GM11168 (cell line): Measurements from ENCODE around the gene BCL11B.
"Not testable (repeated sequence)": the region's sequence is repeated elsewhere in the genome, so short reads cannot be mapped to it uniquely, and the experiment has no call there.

Source experiments
- in situ Hi-C: fragments of 300-500 bp; cut with MboI; formaldehyde crosslinking; loops from one replicate; pipeline ENCODE4 v1.12.0; 2022; ENCODE audit warnings: low sequenced_read_pairs; ENCODE audit not compliant: unreplicated experiment

The BCL11B gene

DNA sequence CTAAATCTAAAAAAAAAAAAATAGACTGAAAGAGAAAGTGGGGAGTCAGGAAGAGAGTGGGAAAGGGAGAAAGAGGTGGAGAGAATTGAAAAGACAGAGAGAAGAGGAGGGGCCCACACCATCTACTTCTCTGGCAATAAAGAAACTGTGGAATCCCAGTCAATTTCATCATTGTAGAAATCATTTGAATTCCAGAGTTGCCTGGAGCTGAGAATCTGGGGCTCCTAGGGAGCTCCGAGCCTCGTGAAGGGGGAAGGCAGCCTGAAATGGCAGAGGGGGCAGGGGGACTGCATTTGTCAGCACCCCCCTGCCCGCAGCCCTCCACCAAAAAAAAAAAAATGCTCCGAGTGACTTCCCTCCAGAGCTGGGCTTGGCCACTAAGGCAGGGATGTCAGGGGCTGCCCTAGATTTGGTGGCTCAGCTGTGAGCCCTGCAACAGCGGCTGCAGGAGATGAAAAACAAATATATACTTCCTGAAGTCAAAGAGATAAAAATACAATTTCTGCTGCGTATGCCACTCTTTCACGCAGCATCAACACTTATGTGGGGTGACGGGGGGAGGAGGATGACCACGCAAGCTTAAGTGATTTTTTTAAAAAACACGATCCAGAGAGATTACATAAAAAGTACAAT is 80.5 kb downstream of the BCL11B start:
- in situ Hi-C loops = no loop called here

DNA sequence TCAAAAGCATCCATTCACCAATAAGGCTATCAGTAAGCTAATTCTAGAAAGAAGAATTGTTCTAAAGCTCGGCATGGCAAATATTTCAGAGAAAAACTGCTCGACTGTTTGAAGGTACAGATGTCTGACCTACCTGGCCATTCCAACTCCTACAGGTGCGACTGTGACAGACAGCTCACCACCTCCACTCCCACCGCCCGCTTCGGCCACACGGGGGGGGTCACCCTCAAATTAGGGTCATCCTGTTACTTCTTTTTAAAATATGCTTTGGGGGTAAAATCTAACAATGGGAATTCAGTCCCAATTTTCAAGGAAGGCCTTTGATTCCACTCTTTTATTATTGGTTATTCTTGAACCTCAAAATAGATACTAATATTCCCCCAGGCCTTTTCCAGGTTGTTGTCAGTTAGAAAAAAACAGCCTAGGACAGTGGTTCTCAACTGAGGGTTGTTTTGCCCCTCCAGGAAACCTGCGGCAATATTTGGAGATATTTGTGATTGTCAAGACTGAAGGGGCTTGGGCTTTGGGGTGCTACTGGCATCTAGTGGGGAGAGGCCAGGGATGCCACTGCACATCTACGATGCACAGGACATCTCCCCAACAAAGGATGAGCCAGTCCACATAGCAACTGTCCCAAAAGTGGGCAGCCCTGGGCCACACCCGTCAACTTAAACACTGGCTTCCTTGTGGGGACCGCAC is 81.2 kb downstream of the BCL11B start:
- in situ Hi-C loops = no loop called here

DNA sequence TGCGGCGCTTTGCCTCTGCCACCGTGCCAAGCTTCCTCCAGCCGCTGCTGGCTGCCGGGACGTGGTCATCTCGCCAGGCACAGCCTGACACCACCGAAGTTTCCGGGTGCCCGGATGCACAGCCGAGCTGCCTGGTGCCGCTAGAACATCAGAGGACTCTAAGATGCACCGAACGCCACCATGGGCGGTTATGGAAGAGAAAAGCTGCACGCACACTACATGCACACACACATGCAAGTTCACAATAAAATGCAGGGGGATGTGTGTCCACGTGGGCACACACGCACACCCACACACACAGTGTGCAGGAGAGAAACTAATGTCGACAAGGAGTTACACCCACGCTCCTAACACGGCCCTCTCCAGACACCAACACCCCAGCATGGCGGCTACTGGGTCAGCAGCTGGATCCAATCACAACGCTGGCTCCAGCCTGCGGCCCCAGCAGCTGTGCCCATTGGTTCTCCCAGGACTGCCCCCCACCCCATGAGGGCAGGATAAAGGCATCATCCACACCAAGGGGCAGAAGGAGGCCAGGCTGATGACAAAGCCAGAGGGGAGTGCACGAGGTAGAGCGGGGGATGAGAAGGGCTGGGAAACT is 82.7 kb downstream of the BCL11B start:
- in situ Hi-C loops = no loop called here

DNA sequence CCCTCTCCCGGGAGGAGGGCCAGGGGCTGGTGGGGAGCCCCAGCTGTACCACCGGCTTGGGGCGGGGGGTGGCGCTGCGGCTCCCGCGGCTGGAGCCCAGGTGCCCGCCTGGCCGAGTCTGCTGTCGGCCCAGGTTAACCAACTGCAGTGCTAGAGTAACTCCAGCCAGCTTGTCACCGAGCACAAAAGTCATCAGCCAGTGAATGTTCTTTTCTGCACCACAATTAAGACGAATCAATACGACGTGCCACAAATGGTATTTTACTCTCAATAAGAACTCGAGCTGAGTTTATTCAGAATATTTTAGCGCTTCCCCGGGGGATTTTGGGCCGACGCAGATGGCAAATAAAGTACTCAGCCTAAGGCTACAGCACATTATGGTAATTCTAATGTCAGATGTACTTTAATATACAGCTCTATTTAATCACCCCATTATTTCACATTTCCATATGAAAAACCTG is 83.2 kb downstream of the BCL11B start:
- in situ Hi-C loops = no loop called here

DNA sequence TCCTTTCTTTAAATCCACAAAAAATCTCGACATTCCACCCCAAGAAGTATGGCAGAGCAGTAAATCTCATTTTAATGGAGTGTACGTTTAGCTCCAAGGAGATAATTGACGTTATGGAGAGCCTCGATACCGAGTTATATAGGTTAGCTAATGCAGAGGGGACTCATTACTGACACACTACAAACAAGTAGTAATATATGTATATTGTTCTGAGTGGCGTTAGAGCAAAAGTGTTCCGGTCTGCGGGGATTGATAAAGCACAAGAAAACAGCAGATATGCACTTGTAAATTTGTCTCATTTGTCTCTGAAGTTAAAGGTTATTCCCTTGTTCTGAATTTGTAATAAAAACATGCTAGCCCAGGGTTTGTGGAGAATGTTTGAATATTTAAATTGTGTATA is 84.1 kb downstream of the BCL11B start:
- in situ Hi-C loops = no loop called here

DNA sequence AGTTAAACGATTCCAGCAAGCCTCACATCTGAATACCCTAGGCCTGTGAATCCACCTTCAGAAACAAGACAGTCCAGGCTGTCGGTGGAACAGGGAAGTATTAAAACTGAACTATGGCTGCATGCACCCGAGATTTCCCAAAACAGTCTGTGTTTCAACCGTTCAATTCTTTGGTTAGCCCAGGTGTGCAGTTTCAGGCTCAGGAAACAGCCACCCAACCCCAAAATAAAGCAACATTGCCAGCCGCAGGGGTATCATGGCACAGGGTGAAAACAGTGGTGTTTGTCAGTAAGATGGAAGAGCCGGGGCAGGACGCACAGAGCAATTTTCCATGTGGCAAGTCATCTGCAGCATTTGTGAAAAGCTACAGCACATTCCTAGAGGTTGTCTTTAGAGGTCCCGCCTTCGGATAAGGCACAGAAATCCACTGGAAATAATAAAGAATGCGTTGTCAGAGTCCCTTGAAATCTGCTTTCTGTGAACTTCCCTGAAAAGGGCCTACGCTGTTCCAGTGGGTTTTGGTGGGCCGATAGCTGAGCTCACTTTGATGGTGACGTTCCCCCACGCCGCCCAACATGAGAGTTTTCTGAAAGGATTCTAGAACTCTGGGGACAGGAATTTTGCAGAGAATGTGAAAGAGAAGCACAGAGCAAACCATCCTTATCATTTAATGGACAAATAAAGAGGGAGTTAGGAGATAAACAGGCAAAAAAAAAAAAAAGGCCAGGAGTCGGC is 84.9 kb downstream of the BCL11B start:
- in situ Hi-C loops = no loop called here

DNA sequence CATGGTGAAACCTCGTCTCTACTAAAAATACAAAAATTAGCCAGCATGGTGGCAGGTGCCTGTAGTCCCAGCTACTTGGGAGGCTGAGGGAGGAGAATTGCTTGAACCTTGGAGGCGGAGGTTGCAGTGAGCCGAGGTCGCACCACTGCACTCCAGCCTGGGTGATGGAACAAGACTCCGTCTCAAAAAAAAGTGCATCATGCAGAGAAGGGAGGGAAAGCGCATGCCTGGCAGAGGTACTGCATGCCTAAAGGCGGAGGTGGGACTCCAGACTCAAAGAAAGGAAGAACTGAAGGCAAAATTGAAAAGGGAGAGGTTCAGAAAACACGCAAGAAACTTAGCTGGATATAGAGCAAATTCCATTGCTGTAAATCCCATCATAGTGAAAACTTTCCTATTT is 85.7 kb downstream of the BCL11B start:
- in situ Hi-C loops = not testable (repeated sequence)

DNA sequence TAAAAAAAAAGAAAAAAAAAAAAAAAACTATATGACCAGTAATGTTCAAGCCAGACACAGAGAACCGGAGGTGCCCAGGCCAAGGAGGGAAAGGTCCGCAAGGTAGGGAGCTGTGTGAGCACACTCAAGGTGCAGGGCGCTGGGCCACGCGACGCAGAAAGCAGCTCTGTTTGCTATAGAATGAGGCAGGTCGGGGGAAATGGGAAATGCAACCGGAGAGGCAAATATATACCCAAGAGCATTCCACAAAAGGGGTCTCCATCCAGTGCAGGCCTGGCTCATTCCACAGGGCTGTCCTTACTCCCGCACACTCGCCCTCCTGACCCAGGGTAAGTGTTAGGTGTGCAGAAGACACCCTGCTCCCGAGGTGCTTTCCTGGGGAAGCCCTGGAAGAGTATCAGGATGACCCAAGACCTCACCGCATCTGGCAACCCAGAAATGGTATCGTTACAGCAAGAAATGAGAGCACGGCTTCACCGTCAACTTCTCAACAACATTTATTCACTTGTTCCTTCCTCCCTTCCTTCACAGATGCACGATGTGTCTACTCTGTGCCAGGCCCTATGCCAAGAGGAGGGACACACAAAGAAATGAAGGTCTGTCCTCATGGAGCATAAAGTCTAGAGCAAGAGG is 86.4 kb downstream of the BCL11B start:
- in situ Hi-C loops = no loop called here

DNA sequence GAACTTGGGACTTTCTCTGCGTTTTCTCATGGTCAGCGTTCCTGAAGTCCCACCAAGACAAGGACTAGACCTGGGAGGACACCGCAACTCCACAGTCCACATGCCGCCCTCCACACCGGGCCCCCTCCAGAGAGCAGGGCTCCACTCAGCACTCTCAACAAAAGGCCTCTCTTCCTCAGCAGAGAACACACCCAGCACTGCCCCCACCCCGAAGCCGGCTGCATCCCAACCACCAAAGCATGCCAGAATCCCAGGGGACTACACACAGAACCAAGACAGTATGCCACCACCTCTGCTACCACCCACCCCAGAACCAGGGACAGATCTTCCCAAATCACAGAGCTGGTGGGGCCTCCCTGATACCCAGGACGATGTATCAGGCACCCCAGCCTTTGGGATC is 88.3 kb downstream of the BCL11B start:
- in situ Hi-C loops = no loop called here

DNA sequence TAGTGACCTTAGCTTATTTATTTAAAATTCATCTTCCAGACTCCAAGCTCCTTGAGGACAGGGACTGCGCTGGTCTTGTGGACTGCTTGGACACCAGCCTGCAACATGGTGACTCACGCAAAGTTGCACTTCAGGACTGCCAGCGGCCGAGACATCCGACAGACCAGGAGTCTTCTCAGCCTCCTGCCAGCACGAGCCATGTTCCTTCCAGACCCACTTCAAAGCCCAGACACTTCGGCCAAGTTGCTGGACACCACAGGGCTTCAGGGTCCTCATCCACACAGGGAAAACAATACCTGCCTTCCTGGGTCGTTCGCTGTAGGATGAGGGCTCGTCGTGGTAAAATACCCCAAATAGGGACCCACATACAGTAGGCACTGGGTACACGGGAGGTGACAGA is 88.7 kb downstream of the BCL11B start:
- in situ Hi-C loops = no loop called here

DNA sequence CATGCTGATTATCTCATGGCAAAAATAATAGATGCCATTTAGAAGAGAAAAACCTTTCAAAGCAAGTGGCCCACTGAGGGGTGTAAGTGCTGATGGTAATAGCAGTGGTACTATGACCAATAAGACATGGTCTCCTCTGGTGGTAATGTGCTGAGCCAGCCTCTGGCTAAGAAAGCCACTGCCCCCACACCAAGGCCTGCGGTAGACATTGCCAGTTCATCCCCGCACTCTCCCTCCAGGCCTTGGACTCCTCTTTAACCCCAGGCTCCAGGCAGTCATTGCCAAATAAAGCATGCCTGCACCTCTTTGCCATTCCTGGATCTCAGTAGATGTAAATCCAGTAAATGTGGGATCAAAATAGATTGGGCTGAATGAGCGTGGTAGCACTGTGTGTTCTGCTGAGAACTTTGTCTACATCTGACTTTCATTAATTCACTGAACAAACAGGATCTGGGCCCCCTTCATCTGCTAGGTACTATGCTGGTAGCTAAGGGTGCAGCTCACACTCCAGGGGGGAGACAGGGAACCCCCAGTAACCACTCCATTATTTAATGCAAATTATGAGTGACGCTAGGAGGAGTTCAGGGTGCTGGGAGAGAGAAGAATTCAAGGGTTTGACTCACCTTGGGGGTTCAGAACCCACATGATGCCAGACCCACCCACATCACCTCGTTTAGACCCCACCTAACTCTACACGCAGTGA is 89.3 kb downstream of the BCL11B start:
- in situ Hi-C loops = no loop called here

DNA sequence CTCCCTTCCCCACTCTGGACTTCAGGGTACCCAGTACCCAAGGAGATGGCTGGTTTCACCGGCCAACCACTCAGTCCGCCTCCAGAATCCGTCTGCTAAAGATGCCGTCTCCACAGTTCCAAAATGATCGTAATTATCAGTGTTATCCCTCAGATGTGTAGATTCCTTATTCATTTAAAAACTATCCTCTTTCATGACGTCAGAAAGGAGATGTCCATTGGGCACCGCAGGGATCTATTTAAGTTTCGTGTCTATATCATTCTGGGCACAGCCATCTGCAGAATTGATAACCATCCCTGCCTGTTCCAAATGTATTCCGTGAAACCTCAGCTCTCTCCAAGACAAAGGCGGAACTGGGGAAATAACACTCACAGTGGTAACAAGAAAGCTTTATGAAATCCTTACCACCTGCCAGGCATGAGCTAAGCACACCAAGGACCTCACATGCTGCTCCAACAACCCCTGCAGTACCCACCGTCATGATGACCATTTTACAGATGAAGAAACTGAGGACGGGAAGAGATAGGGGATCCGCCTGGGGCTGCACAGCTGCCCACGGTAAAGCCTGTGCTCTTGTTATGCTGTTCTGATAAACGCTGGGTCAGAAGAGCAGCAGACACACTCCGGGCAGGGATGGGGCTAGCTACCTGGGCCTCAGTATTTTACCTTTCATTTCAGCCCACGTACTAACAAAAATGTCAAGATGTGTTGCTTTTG is 90.0 kb downstream of the BCL11B start:
- in situ Hi-C loops = no loop called here

DNA sequence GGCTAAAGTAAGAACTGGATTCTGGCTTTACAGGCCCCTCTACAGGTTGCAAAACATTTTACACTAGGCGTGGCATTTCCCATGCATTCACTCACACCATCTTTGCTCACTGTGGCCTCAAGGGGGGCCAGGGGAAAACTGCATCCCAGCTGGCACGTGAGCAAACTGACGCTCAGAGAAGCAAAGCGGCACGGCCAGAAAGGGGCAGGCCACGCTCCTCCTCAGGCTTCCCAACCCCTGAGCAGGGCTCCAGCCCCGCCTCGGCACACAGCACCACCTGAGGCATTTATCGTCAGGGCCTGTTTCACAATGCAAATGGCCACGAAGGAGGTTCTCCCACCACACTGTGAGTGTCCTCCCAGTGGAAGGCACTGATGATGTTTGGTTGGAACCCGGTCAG is 90.8 kb downstream of the BCL11B start:
- in situ Hi-C loops = no loop called here

DNA sequence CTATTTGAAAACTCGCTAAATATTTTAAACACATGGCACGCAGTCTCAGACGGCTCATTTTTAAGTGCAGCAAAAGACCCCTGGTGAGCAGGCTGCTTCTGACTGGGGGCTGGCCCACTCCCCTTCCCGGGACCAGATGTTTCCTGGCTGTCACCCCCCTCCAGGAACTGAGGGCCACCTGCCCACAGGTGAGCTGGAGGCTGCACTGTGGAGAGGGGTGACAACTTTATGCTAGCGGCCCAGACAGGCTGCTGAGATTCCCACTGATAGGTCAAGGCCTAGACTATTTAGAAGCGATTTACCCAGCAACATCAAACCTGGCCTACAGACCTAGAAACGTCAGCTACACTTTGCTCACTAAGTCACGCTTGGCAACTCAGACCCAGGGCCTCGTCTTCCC is 92.1 kb downstream of the BCL11B start:
- in situ Hi-C loops = no loop called here

DNA sequence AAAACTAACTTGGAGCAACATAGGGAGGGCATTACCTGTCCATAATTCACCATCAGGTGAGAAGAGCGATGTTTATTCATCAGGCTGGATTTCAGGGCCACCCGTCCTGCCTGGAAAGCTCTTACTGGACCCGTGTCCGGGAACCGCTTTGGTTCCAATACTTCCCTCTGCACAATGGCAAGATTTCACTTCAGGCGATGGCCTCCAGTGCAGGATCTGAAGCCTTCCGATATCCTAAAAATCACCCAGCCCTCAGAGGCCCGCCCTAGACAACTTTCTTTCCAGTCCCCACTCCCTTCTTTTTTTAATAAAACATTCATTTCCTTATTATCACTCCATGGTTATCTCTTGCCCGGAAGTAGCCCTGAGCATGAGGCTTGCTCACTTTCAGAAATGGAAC is 92.5 kb downstream of the BCL11B start:
- in situ Hi-C loops = no loop called here

DNA sequence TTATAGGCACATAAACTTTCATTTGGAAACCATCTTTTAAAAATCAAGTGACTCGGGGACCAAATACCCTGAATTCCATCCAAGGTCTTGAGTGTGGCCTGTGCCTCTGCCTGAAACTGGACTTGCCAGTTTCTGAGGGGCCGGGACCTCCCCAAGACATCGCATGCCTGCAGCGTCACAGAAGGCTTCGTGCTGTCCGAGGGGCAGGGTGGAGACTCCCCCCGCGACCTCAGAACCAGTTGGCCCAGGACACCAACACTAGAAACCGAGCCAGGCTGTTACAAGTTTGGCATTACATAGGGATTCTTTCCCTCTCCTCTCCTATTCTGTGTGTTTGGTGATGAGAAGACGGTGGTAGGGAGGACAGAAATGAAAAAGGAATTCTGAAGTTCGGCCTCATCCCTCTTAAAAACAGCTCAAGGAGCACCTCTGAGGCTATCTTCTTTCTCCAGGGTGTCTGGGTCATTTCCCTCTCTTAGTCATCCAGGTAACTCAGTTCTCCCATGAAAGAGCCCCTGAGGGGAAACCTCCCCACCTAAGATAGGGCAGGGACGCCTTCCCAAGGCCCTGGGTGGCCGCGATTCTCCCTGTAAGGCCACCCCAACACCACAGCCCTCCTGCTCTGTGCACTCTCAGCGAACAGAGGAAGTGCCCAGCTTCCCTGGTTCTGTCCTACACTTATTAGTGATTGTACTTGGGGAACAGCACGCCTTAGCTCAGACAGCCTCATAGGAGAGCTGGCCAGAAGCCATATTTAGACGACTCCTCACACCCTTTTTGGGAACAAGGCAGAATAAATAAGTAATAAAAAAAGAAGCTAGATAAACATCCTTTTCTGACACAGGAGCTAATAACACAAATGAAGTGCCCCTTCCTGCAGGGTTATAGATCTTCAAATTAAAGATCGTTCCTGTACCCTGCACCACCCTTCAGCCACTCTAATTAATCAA is 93.8 kb downstream of the BCL11B start:
- in situ Hi-C loops = no loop called here

DNA sequence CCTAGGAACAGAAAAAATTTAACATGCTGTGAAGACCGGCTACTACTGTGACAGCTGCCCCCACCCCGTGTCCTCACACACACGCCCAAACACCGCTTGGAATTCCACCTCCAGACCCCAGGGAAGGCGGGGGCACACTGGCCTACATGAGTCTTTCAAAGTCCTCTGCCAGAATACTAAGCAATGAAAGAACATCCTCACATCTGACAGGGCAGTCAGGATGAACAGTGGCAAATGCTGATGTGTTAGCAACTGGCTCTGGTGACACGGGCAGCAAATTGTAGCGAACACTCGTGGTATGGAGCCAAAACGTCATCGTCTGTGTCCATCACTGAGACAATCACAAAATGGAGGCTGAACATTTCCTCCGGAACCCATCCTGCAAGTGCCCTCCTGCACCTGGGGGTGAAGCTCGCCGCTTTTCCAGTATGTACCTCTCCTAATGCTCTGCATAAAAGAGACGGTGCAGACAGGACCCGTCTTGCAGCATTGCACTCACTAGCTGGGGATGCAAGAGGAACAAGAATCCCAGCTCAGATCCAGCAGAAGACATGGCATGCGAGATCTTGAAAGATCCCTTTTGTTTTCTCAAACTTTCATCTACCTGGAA is 94.8 kb downstream of the BCL11B start:
- in situ Hi-C loops = no loop called here
